IMR-90 (cell line): Measurements from ENCODE around the gene SYNGR2. TPM values are rescaled to one million over a fixed set of nuclear protein-coding genes. Genes with fewer than 3 reads are reported as not detected.

Experiments
- ATAC-seq: fragments of 200-7000 bp; cut with Tn5 transposase; 2 replicates; pipeline ENCODE4 v1.9.1; 2020; ENCODE audit warnings: low read depth, mild to moderate bottlenecking, moderate library complexity
- BruUV-seq: library from RNA; stranded (reverse); fragments of 400-500 nt; replicated peaks from 2 replicates; lab custom pipeline; 2021; lab: Mats Ljungman, UMichigan
- CTCF ChIA-PET: fragments of 300-600 bp; formaldehyde crosslinking; extraction: SDS; loops from one replicate; lab custom pipeline; 2021; ENCODE audit warnings: antibody characterized with exemption; lab: Yijun Ruan, JAX
- POLR2A ChIA-PET: fragments of 300-600 bp; sonication (Branson Sonifier 250); formaldehyde crosslinking; loops from one replicate; lab custom pipeline; 2022; ENCODE audit warnings: antibody characterized with exemption; ENCODE audit not compliant: unreplicated experiment; lab: Charles Lee
- DNase-seq: peaks from one replicate; pipeline ENCODE4 v3.0.0; 2013
- H2AFZ ChIP-seq: replicated peaks from 2 replicates; pipeline ENCODE3; 2013; ENCODE audit warnings: low read length, mild to moderate bottlenecking; ENCODE audit not compliant: poor library complexity
- H2AK5ac ChIP-seq: 2 replicates; pipeline ENCODE4 v1.6.1; 2013; ENCODE audit warnings: low read depth, low read length, inconsistent platforms
- H2AK9ac ChIP-seq: replicated peaks from 2 replicates; pipeline ENCODE3; 2013; ENCODE audit warnings: mild to moderate bottlenecking, low read depth, low read length, moderate library complexity; ENCODE audit not compliant: poor library complexity
- H2BK120ac ChIP-seq: 2 replicates; pipeline ENCODE4 v1.6.1; 2013; ENCODE audit warnings: low read depth, low read length, inconsistent platforms
- H2BK15ac ChIP-seq: 3 replicates; pipeline ENCODE4 v1.6.1; 2013; ENCODE audit warnings: low read depth, low read length, inconsistent platforms
- H2BK20ac ChIP-seq: 2 replicates; pipeline ENCODE4 v1.6.1; 2013; ENCODE audit warnings: low read depth, mild to moderate bottlenecking, inconsistent platforms, low read length, moderate library complexity
- H2BK5ac ChIP-seq: 2 replicates; pipeline ENCODE4 v1.6.1; 2013; ENCODE audit warnings: mild to moderate bottlenecking, low read depth, low read length, inconsistent platforms; ENCODE audit not compliant: poor library complexity, severe bottlenecking
- H3K14ac ChIP-seq: replicated peaks from 2 replicates; pipeline ENCODE4 v1.6.1; 2013; ENCODE audit warnings: low read depth, low read length, inconsistent platforms
- H3K18ac ChIP-seq: 2 replicates; pipeline ENCODE4 v1.6.1; 2013; ENCODE audit warnings: low read depth, low read length, control low read depth
- H3K23ac ChIP-seq: 2 replicates; pipeline ENCODE4 v1.6.1; 2013; ENCODE audit warnings: low read depth, low read length, inconsistent platforms
- H3K27ac ChIP-seq: 2 replicates; pipeline ENCODE4 v1.5.1; 2013; ENCODE audit warnings: mild to moderate bottlenecking, control low read depth, low read length; ENCODE audit not compliant: insufficient read depth
- H3K27me3 ChIP-seq: 2 replicates; pipeline ENCODE4 v1.6.1; 2013; ENCODE audit warnings: low read length; ENCODE audit not compliant: control insufficient read depth, insufficient read depth
- H3K36me3 ChIP-seq: 2 replicates; pipeline ENCODE4 v1.6.1; 2013; ENCODE audit warnings: low read length, mixed read lengths; ENCODE audit not compliant: control insufficient read depth, insufficient read depth
- H3K4ac ChIP-seq: 2 replicates; pipeline ENCODE4 v1.6.1; 2013; ENCODE audit warnings: low read depth, low read length, inconsistent platforms
- H3K4me1 ChIP-seq: 2 replicates; pipeline ENCODE4 v1.6.1; 2013; ENCODE audit warnings: low read length, mixed read lengths; ENCODE audit not compliant: control insufficient read depth, insufficient read depth
- H3K4me2 ChIP-seq: 2 replicates; pipeline ENCODE4 v1.6.1; 2013; ENCODE audit warnings: low read depth, mild to moderate bottlenecking, control low read depth, low read length, moderate library complexity
- H3K4me3 ChIP-seq: 2 replicates; pipeline ENCODE4 v1.5.1; 2013; ENCODE audit warnings: low read depth, mild to moderate bottlenecking, control low read depth, low read length, moderate library complexity; ENCODE audit not compliant: insufficient read depth
- H3K56ac ChIP-seq: 2 replicates; pipeline ENCODE4 v1.6.1; 2013; ENCODE audit warnings: low read length, inconsistent platforms; ENCODE audit not compliant: insufficient read depth; ENCODE audit errors: extremely low read depth
- H3K79me1 ChIP-seq, 2 experiments: 2 replicates each; pipeline ENCODE4 v1.6.1; 2013; ENCODE audit warnings: low read length in 2 of 2, inconsistent platforms in 1 of 2, low read depth in 1 of 2
- H3K9ac ChIP-seq: 2 replicates; pipeline ENCODE4 v1.6.1; 2013; ENCODE audit warnings: low read depth, low read length, control low read depth
- H3K9me1 ChIP-seq: 2 replicates; pipeline ENCODE4 v1.6.1; 2013; ENCODE audit warnings: low read length, inconsistent platforms; ENCODE audit not compliant: insufficient read depth
- H3K9me3 ChIP-seq: 2 replicates; pipeline ENCODE4 v1.6.1; 2013; ENCODE audit warnings: low read length; ENCODE audit not compliant: control insufficient read depth, insufficient read depth
- H4K20me1 ChIP-seq: 2 replicates; pipeline ENCODE4 v1.6.1; 2013; ENCODE audit warnings: low read length, inconsistent platforms; ENCODE audit not compliant: insufficient read depth
- H4K5ac ChIP-seq: 2 replicates; pipeline ENCODE4 v1.6.1; 2013; ENCODE audit warnings: mild to moderate bottlenecking, low read depth, low read length, control low read depth
- H4K8ac ChIP-seq, 2 experiments: 2 replicates each; pipeline ENCODE4 v1.6.1; 2013; ENCODE audit warnings: low read depth in 2 of 2, low read length in 2 of 2, control low read depth in 1 of 2, inconsistent platforms in 1 of 2
- H4K91ac ChIP-seq: 2 replicates; pipeline ENCODE4 v1.6.1; 2013; ENCODE audit warnings: low read depth, low read length, inconsistent platforms; ENCODE audit not compliant: insufficient read depth
- RAD21 ChIP-seq: IDR thresholded peaks from 2 replicates; pipeline ENCODE4 v1.6.1; 2012; ENCODE audit warnings: low read length, improper control_type of control experiment
- WGBS, 2 experiments: methylation state at CpG; one replicate each; pipeline versions ENCODE4 v1.1.5 to v1.1.7; 2013; ENCODE audit warnings: missing lambda C conversion rate in 2 of 2; ENCODE audit not compliant: insufficient read length in 1 of 2; ENCODE audit errors: extremely low coverage in 2 of 2; 5-methylcytosine and 5-hydroxymethylcytosine counted together
- dilution Hi-C: fragments of 300-500 bp; cut with HindIII; formaldehyde crosslinking; loops from one replicate; pipeline ENCODE4 v1.14.3; 2018; ENCODE audit warnings: low sequenced_read_pairs; ENCODE audit not compliant: unreplicated experiment
- in situ Hi-C: fragments of 300-500 bp; cut with MboI; formaldehyde crosslinking; loops from 3 replicates; pipeline ENCODE4 v1.14.3; 2019; ENCODE audit warnings: low sequenced_read_pairs, inconsistent platforms, mixed read lengths
- intact Hi-C: fragments of 100-400 bp; cut with micrococcal nuclease; formaldehyde crosslinking; loops from 2 replicates; pipeline ENCODE4 v1.10.0; 2022
- polyA plus RNA-seq, 3 experiments: library from polyadenylated mRNA; depleted of rRNA; stranded (reverse); fragments of >200 nt; gene quantifications; 2 replicates each; pipeline ENCODE4 v1.2.3, GENCODE V29; 2012; ENCODE audit warnings: low replicate concordance in 1 of 3
- total RNA-seq: library from RNA; depleted of rRNA; stranded (reverse); fragments of >200 nt; gene quantifications from 2 replicates; pipeline ENCODE4 v1.2.3, GENCODE V29; 2012
- TF ChIP-seq, protein P1 (sequence below): fragments of 150-350 bp; IDR thresholded peaks from 2 replicates; pipeline ENCODE4 v1.6.1; 2017; ENCODE audit warnings: mild to moderate bottlenecking, antibody characterized with exemption, low read length, low read depth
- TF ChIP-seq, protein P2 (sequence below): fragments of 150-350 bp; IDR thresholded peaks from 2 replicates; pipeline ENCODE4 v1.6.1; 2016; ENCODE audit warnings: low read depth, mild to moderate bottlenecking, low read length, moderate library complexity, borderline replicate concordance
- TF ChIP-seq, protein P3 (sequence below): conservative IDR thresholded peaks from 2 replicates; pipeline ENCODE4 v1.5.1; 2012; ENCODE audit warnings: mild to moderate bottlenecking, low read depth, low read length, improper control_type of control experiment

Gene SYNGR2
- total and polyA plus RNA-seq, 2 of the 4 experiments (the other 2 are of a cell fraction) = 11.1 to 63.1 TPM

DNA sequence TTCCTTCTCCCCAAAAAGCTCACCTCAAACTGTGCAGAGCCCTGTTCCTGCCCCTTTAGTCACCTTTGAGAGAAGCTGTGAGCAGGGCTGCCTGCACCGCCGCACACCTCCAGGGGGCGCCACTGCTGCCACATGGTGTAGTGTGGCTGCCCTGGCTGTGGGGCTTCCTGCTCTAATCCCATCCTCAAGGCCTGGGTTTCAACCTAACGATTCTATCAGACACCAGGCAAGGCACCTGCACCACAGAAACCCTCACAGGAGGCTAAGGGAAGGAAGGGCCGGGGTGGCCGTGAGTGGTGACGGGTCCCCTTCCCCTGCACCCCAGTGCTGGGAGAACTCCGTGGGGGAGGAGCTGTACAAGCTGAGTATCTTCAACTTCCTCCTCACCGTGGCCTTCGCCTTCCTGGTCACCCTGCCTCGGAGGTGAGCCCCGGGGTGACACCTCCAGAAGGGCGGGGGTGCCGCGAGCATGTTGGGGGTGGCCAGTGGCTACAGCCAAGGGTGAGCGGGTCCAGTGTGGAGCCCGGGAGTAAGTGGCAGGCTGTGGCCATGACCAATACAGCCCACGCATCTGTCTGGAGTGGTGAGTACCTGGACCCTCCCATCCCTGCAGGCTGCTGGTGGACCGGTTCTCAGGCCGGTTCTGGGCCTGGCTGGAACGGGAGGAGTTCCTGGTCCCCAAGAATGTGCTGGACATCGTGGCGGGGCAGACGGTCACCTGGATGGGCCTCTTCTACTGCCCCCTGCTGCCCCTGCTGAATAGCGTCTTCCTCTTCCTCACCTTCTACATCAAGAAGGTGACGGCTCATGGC lies 30.8 kb upstream of the SYNGR2 start:
- no peak overlapping the region for H4K5ac ChIP-seq
- H3K18ac ChIP-seq = no peak overlapping the region
- CTCF ChIA-PET = interaction anchor here (0.5 kb wide), 1 partner anchor 16 kb away, joined by 3 read pairs; no protein-coding TSS in a partner anchor
- no peaks in the 10 kb centered on the region for H3K9me1 ChIP-seq
- no peak overlapping the region for H3K14ac ChIP-seq
- H3K4ac ChIP-seq = no peak overlapping the region
- no peaks in the 10 kb centered on the region for H3K36me3 ChIP-seq
- no peak overlapping the region for H3K4me2 ChIP-seq
- dilution Hi-C loops (no loop called here), in situ Hi-C loops (no loop called here), intact Hi-C loops (no loop called here)
- no peak overlapping the region for H3K9ac ChIP-seq
- no peak overlapping the region for H2BK15ac ChIP-seq
- TF ChIP-seq, protein P1, sequence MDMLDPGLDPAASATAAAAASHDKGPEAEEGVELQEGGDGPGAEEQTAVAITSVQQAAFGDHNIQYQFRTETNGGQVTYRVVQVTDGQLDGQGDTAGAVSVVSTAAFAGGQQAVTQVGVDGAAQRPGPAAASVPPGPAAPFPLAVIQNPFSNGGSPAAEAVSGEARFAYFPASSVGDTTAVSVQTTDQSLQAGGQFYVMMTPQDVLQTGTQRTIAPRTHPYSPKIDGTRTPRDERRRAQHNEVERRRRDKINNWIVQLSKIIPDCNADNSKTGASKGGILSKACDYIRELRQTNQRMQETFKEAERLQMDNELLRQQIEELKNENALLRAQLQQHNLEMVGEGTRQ = no peak
- TF ChIP-seq RAD21 = no peak
- TF ChIP-seq, protein P2, sequence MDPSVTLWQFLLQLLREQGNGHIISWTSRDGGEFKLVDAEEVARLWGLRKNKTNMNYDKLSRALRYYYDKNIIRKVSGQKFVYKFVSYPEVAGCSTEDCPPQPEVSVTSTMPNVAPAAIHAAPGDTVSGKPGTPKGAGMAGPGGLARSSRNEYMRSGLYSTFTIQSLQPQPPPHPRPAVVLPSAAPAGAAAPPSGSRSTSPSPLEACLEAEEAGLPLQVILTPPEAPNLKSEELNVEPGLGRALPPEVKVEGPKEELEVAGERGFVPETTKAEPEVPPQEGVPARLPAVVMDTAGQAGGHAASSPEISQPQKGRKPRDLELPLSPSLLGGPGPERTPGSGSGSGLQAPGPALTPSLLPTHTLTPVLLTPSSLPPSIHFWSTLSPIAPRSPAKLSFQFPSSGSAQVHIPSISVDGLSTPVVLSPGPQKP = no peak
- TF ChIP-seq, protein P3, sequence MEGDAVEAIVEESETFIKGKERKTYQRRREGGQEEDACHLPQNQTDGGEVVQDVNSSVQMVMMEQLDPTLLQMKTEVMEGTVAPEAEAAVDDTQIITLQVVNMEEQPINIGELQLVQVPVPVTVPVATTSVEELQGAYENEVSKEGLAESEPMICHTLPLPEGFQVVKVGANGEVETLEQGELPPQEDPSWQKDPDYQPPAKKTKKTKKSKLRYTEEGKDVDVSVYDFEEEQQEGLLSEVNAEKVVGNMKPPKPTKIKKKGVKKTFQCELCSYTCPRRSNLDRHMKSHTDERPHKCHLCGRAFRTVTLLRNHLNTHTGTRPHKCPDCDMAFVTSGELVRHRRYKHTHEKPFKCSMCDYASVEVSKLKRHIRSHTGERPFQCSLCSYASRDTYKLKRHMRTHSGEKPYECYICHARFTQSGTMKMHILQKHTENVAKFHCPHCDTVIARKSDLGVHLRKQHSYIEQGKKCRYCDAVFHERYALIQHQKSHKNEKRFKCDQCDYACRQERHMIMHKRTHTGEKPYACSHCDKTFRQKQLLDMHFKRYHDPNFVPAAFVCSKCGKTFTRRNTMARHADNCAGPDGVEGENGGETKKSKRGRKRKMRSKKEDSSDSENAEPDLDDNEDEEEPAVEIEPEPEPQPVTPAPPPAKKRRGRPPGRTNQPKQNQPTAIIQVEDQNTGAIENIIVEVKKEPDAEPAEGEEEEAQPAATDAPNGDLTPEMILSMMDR = 0 out of 2 replicates have a peak, but pooled peaks have one; percentile 13
- H2AK5ac ChIP-seq = no peak overlapping the region
- peaks cover 29% of the 10 kb centered on the region; the same call in 1 of the 2 replicates for H3K27me3 ChIP-seq
- H3K9me3 ChIP-seq = no peaks in the 10 kb centered on the region
- H3K79me1 ChIP-seq = no peaks in the 10 kb centered on the region
- H3K4me3 ChIP-seq = no peak overlapping the region
- no peak overlapping the region for H4K8ac ChIP-seq
- H2AK9ac ChIP-seq = no peak overlapping the region
- no peak overlapping the region for H2BK120ac ChIP-seq
- H3K27ac ChIP-seq = no peak overlapping the region
- H3K4me1 ChIP-seq = no peaks in the 10 kb centered on the region
- 75% methylated on average over 2 of the region's 26 CpGs; no CpG with 5 or more reads in 1 of the 2 experiments for WGBS, 2 experiments
- no peak overlapping the region for H3K23ac ChIP-seq
- POLR2A ChIA-PET = no interaction called here
- peak overlapping the region; percentile 29 for H2AFZ ChIP-seq
- no peak overlapping the region for H3K56ac ChIP-seq
- ATAC-seq (no peak), DNase-seq (no peak)
- no peak overlapping the region for H2BK20ac ChIP-seq
- BruUV-seq = no TSS peak
- no peak overlapping the region for H2BK5ac ChIP-seq
- no peak overlapping the region for H4K91ac ChIP-seq
- no peaks in the 10 kb centered on the region for H4K20me1 ChIP-seq
